SU-DHL-6 (cell line): Measurements from ENCODE around the gene HELZ2.

Experiments
- CTCF ChIP-seq: fragments of 200-600 bp; sonication (generic); IDR thresholded peaks from one replicate; pipeline ENCODE4 v1.5.1; 2017; ENCODE audit warnings: antibody characterized with exemption, mild to moderate bottlenecking, low read length, moderate library complexity; ENCODE audit not compliant: insufficient read depth, poor library complexity, severe bottlenecking
- EZH2phosphoT487 ChIP-seq: fragments of 200-600 bp; sonication (generic), shearing (Covaris generic); conservative IDR thresholded peaks from 2 replicates; pipeline ENCODE4 v1.6.1; 2018; ENCODE audit warnings: mild to moderate bottlenecking, antibody characterized with exemption, low read length, moderate library complexity, mixed read lengths

DNA sequence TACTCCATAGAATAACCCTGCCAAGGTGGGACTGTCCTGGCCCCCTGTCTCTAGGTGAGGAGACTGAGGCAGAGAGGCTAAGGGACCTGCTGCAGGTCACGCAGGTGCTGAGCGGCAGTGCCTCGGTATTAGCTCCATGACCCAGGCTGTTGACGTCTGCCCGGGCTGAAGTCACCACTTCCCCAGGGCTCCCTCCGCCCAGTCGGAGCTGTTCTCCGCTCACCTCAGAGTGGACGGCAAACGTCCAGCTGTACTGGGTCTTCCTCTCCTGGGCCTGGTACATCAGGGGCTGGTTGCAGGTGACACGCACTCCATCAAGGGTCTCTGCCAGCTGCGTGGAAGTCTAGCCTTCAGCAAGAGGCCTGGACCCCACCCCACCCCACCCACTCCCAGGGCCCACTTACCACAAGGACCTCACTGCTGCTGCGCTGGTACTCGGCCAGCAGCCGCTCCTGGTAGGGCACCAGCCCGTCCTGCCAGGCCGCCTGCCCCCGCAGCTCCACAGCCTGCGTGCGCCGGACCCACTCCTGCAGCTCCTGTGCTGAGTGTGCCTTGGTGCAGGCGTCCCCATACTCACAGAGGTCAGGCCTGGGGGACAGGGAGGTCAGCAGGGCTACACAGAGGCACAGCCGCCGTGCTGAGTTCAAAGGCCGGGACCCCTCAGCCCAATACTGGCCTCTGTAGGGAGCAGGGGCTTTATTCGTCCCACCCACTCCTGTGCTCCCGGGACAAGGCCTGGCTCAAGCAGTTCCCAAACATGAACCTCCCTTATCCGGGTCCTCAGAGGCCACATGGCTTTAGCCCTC is 3.6 kb downstream of the HELZ2 start:
- TF ChIP-seq CTCF (no peak), EZH2phosphoT487 (no peak)
